Subcutaneous adipose tissue (tissue), 4 donors: ENCODE measurements around the gene ACKR2. TPM values are rescaled to one million over a fixed set of nuclear protein-coding genes. Genes with fewer than 3 reads are reported as not detected.

Experiments
- CTCF ChIP-seq: fragments of 450-650 bp; IDR thresholded peaks from one replicate; pipeline ENCODE4 v1.5.1; 2016; ENCODE audit warnings: low read depth, mild to moderate bottlenecking, control low read depth, antibody characterized with exemption, moderate library complexity
- small RNA-seq: library from RNA; depleted of rRNA; stranded (forward); fragments of <200 nt; gene quantifications from one replicate; pipeline ENCODE3, GENCODE V24; 2016
- total RNA-seq, 4 donors: library from RNA; depleted of rRNA; stranded (reverse); fragments of >200 nt; gene quantifications; one replicate each; pipeline ENCODE4 v1.1.0, GENCODE V29; 2016

Gene ACKR2
- total RNA-seq, 4 donors from 2014 or later: 7.3 to 22.7 (median 11.2) TPM

GRCh38 chr3:42908675-42909074 lies 99.4 kb downstream of the ACKR2 start:
- TF ChIP-seq CTCF: no peak

- no peak for TF ChIP-seq CTCF
Observed at GRCh38 chr3:42911551-42911950, 102.3 kb downstream of the ACKR2 start.

GRCh38 chr3:42914771-42915515 lies 105.7 kb downstream of the ACKR2 start:
- TF ChIP-seq CTCF: no peak

Small RNA genes within 50 kb of the gene (small RNA-seq; reads per million reads assigned to genes)
- not detected for gene CCDC13

Other genes starting within 250 kb of the ACKR2 start
- gene SEC22C, start 227.5 kb upstream of the ACKR2 start, total RNA-seq: 10 to 100 TPM; 45.6 to 64.3 (median 53.1) TPM
- gene SS18L2, start 218.6 kb upstream of the ACKR2 start, total RNA-seq: 10 to 100 TPM in 3 of 4 donors, 1 to 10 TPM in 1; 5.7 to 41.7 (median 22.2) TPM
- gene NKTR, start 208.8 kb upstream of the ACKR2 start, total RNA-seq: 100 to 1,000 TPM; 130 to 244 (median 148) TPM
- 10 to 100 TPM; 24.1 to 47.3 (median 32.7) TPM for gene ZBTB47, start 155.7 kb upstream of the ACKR2 start, total RNA-seq
- gene KLHL40, start 123.9 kb upstream of the ACKR2 start, total RNA-seq: not detected
- gene HHATL, start 106.6 kb upstream of the ACKR2 start, total RNA-seq: under 1 TPM in 1 of 4 donors, not detected in 3; 0.17 TPM
- 1 to 10 TPM in 3 of 4 donors, not detected in 1; 2.9 to 6.6 (median 3.3) TPM for gene CCDC13, start 36.2 kb upstream of the ACKR2 start, total RNA-seq
- 100 to 1,000 TPM; 115 to 236 (median 161) TPM for gene HIGD1A, start 5.0 kb upstream of the ACKR2 start, total RNA-seq
- gene CYP8B1, start 66.4 kb downstream of the ACKR2 start, total RNA-seq: not detected
- gene ZNF662, start 96.7 kb downstream of the ACKR2 start, total RNA-seq: 1 to 10 TPM; 4.9 to 9.5 (median 7.9) TPM
- gene GASK1A, start 169.9 kb downstream of the ACKR2 start, total RNA-seq: 10 to 100 TPM in 2 of 4 donors, 1 to 10 TPM in 2; 3.6 to 16.5 (median 7.9) TPM